HepG2 (cell line): ENCODE data around the gene YIF1A. TPM values are rescaled to one million over a fixed set of nuclear protein-coding genes. Genes with fewer than 3 reads are reported as not detected.

ENCODE experiments used
- ATAC-seq: fragments of 200-7000 bp; cut with Tn5 transposase; 3 replicates; pipeline ENCODE4 v1.9.1; 2020; ENCODE audit warnings: mild to moderate bottlenecking, moderate library complexity
- BruUV-seq: library from RNA; stranded (reverse); fragments of 400-500 nt; replicated peaks from 2 replicates; lab custom pipeline; 2021; lab: Mats Ljungman, UMichigan
- CTCF ChIA-PET: fragments of 300-600 bp; formaldehyde crosslinking; extraction: SDS; loops from one replicate; lab custom pipeline; 2021; ENCODE audit warnings: low total read pairs, inconsistent platforms, low intra/inter-chr PET ratio; lab: Yijun Ruan, JAX
- POLR2A ChIA-PET: fragments of 350-600 bp; sonication (Branson Sonifier 250); formaldehyde crosslinking; loops from one replicate; lab custom pipeline; 2020; ENCODE audit warnings: antibody characterized with exemption, inconsistent platforms; lab: Yijun Ruan, JAX
- DNase-seq: peaks from one replicate; pipeline ENCODE4 v3.0.0-alpha.2; 2015; ENCODE audit warnings: low spot score
- FAIRE-seq: peaks from 3 replicates; lab custom pipeline; 2011; peaks lifted over from hg19 to GRCh38; lab: Jason Lieb, UNC
- H2AFZ ChIP-seq: one replicate; pipeline ENCODE4 v1.6.1; 2011; ENCODE audit warnings: low read length, inconsistent platforms
- H3K27ac ChIP-seq: fragments of 300-600 bp; 3 replicates; pipeline ENCODE4 v1.8.0; 2011; ENCODE audit warnings: mixed run types, mild to moderate bottlenecking, mixed read lengths, low read length, inconsistent platforms; ENCODE audit not compliant: insufficient read depth; ENCODE audit errors: extremely low read length
- H3K27me3 ChIP-seq, 2 experiments: fragments of 200-600 bp in 1 of 2; 2 replicates in 1 of 2; 3 replicates in 1 of 2; pipeline versions ENCODE4 v1.6.0 to v1.8.0; 2011; ENCODE audit warnings: low read length in 2 of 2, mild to moderate bottlenecking in 2 of 2, moderate library complexity in 2 of 2, inconsistent platforms in 1 of 2; ENCODE audit not compliant: insufficient read depth in 2 of 2, control insufficient read depth in 1 of 2
- H3K36me3 ChIP-seq, 2 experiments: fragments of 200-600 bp in 1 of 2; replicated peaks in 1 of 2; 2 replicates in 1 of 2; 3 replicates in 1 of 2; pipeline versions ENCODE4 v1.5.1 to v1.8.0; 2011; ENCODE audit warnings: low read length in 2 of 2, inconsistent platforms in 1 of 2; ENCODE audit not compliant: insufficient read depth in 2 of 2, control insufficient read depth in 1 of 2
- H3K4me1 ChIP-seq: 2 replicates; pipeline ENCODE4 v1.5.1; 2012; ENCODE audit warnings: low read length, inconsistent platforms; ENCODE audit not compliant: insufficient read depth
- H3K4me2 ChIP-seq: 2 replicates; pipeline ENCODE4 v1.6.0; 2011; ENCODE audit warnings: low read depth, low read length, inconsistent platforms
- H3K4me3 ChIP-seq, 3 experiments: fragments of 200-600 bp in 1 of 3; sonication (generic), shearing (Covaris generic) in 1 of 3; replicated peaks in 1 of 3; 2 replicates each; pipeline ENCODE4 v1.5.1; 2011 to 2016; ENCODE audit warnings: low read length in 3 of 3, inconsistent platforms in 2 of 3, low read depth in 2 of 3, mild to moderate bottlenecking in 2 of 3, control low read depth in 1 of 3, mixed read lengths in 1 of 3; ENCODE audit not compliant: insufficient read depth in 1 of 3
- H3K79me2 ChIP-seq: one replicate; pipeline ENCODE4 v1.6.1; 2011; ENCODE audit warnings: low read length, inconsistent platforms; ENCODE audit not compliant: insufficient read depth
- H3K9ac ChIP-seq: 2 replicates; pipeline ENCODE4 v1.6.0; 2011; ENCODE audit warnings: mild to moderate bottlenecking, low read depth, low read length, inconsistent platforms; ENCODE audit not compliant: insufficient read depth
- H3K9me3 ChIP-seq: 2 replicates; pipeline ENCODE4 v1.5.1; 2012; ENCODE audit warnings: mild to moderate bottlenecking, low read length
- H4K20me1 ChIP-seq: 2 replicates; pipeline ENCODE4 v1.6.0; 2011; ENCODE audit warnings: inconsistent platforms, mild to moderate bottlenecking, low read length, moderate library complexity; ENCODE audit not compliant: insufficient read depth
- AGO1 ChIP-seq: fragments of 200-400 bp; formaldehyde crosslinking; IDR thresholded peaks from 2 replicates; pipeline ENCODE4 v1.6.1; 2017; ENCODE audit warnings: mild to moderate bottlenecking, low read depth, low read length, moderate library complexity; ENCODE audit not compliant: poor library complexity, severe bottlenecking
- CBX2 ChIP-seq, 2 experiments: fragments of 200-600 bp in 1 of 2; sonication (generic); formaldehyde crosslinking in 1 of 2; IDR thresholded peaks; 2 replicates each; pipeline versions ENCODE4 v1.7.0 to v1.8.1; 2018 to 2022; ENCODE audit warnings: low read depth in 2 of 2, low read length in 1 of 2, mild to moderate bottlenecking in 1 of 2, missing genetic modification reagents in 1 of 2
- CEBPG ChIP-seq: IDR thresholded peaks from 2 replicates; pipeline ENCODE4 v1.6.1; 2016
- HMGXB3 ChIP-seq: sonication (generic); formaldehyde crosslinking; IDR thresholded peaks from 2 replicates; pipeline ENCODE4 v1.4.0; 2020; ENCODE audit warnings: missing genetic modification reagents, borderline replicate concordance
- MYNN ChIP-seq: sonication (generic); formaldehyde crosslinking; IDR thresholded peaks from 2 replicates; pipeline ENCODE4 v1.4.0; 2020; ENCODE audit warnings: mild to moderate bottlenecking, low read depth, missing genetic modification reagents
- THYN1 ChIP-seq: sonication (generic); formaldehyde crosslinking; IDR thresholded peaks from 2 replicates; pipeline ENCODE4 v1.8.1; 2023; ENCODE audit warnings: low read depth, mild to moderate bottlenecking, moderate library complexity, missing genetic modification reagents, borderline replicate concordance
- ZNF142 ChIP-seq: sonication (generic); formaldehyde crosslinking; IDR thresholded peaks from 2 replicates; pipeline ENCODE4 v1.4.0; 2020; ENCODE audit warnings: missing genetic modification reagents
- ZNF180 ChIP-seq: sonication (generic); formaldehyde crosslinking; IDR thresholded peaks from 2 replicates; pipeline ENCODE4 v1.4.0; 2020; ENCODE audit warnings: low read depth, missing genetic modification reagents, borderline replicate concordance
- ZNF629 ChIP-seq: sonication (generic); formaldehyde crosslinking; conservative IDR thresholded peaks from 2 replicates; pipeline ENCODE4 v1.5.0; 2020; ENCODE audit warnings: missing genetic modification reagents
- ZNF672 ChIP-seq: sonication (generic); formaldehyde crosslinking; IDR thresholded peaks from 2 replicates; pipeline ENCODE4 v1.8.1; 2022; ENCODE audit warnings: missing genetic modification reagents
- ZNF713 ChIP-seq: sonication (generic); formaldehyde crosslinking; IDR thresholded peaks from 2 replicates; pipeline ENCODE4 v1.4.0; 2020; ENCODE audit warnings: mild to moderate bottlenecking, missing genetic modification reagents
- ZNF761 ChIP-seq: sonication (generic); formaldehyde crosslinking; conservative IDR thresholded peaks from 2 replicates; pipeline ENCODE4 v1.4.0; 2020; ENCODE audit warnings: mild to moderate bottlenecking, missing genetic modification reagents
- ZNF788 ChIP-seq: sonication (generic); formaldehyde crosslinking; IDR thresholded peaks from 2 replicates; pipeline ENCODE4 v1.5.0; 2020; ENCODE audit warnings: mild to moderate bottlenecking, missing genetic modification reagents, borderline replicate concordance
- ZSCAN20 ChIP-seq: sonication (generic); formaldehyde crosslinking; IDR thresholded peaks from 2 replicates; pipeline ENCODE4 v1.4.0; 2020; ENCODE audit warnings: missing genetic modification reagents, mild to moderate bottlenecking, borderline replicate concordance
- WGBS: methylation state at CpG from one replicate; pipeline ENCODE4 v1.1.6; 2017; ENCODE audit warnings: low lambda C conversion rate; 5-methylcytosine and 5-hydroxymethylcytosine counted together
- in situ Hi-C: cut with HindIII; loops from 2 replicates; pipeline ENCODE4 v1.10.0; 2017; ENCODE audit warnings: low pct_unique_long_range_greater_than_20kb; ENCODE audit not compliant: extremely low pct_ligation_motif_present
- intact Hi-C: fragments of 100-400 bp; cut with micrococcal nuclease; formaldehyde crosslinking; loops from one replicate; pipeline ENCODE4 v1.10.0; 2022; ENCODE audit not compliant: unreplicated experiment
- polyA plus RNA-seq, 8 experiments: library from polyadenylated mRNA; depleted of rRNA in 3 of 8; stranded (reverse) in 7 of 8; unstranded in 1 of 8; fragments of >200 nt; fragmentation: Illumina TruSeq in 4 of 8; extraction: Trizol in 4 of 8; gene quantifications; 2 replicates each; pipeline versions ENCODE4 v1.2.1 to v1.2.3, GENCODE V29; 2011 to 2016; ENCODE audit warnings: low read depth in 4 of 8, missing spikeins in 1 of 8, mixed read lengths in 1 of 8; ENCODE audit not compliant: insufficient read depth in 1 of 8
- total RNA-seq, 5 experiments: library from RNA; depleted of rRNA; stranded (reverse); fragments of >200 nt; fragmentation: Illumina TruSeq; extraction: Trizol; gene quantifications; 2 replicates each; pipeline ENCODE4 v1.2.3, GENCODE V29; 2016; ENCODE audit warnings: low read depth in 1 of 5

Gene YIF1A
- total and polyA plus RNA-seq, 2 of the 13 experiments (the other 11 are each of a cell fraction or from before 2014, with no cell fraction given): 133 to 145 TPM

GRCh38 chr11:66333896-66334604, 45.1 kb upstream of the YIF1A start:
- Histone ChIP-seq H3K4me2 (no peak overlapping the region), H3K9me3 (no peaks in the 10 kb centered on the region), H3K27me3 (no peaks in the 10 kb centered on the region), H3K79me2 (no peaks in the 10 kb centered on the region), H3K4me3 (no peak overlapping the region), H4K20me1 (no peaks in the 10 kb centered on the region), H3K9ac (no peak overlapping the region), H2AFZ (no peak overlapping the region), H3K4me1 (peaks cover 31% of the 10 kb centered on the region), H3K27ac (no peak overlapping the region), H3K36me3 (peaks cover 2% of the 10 kb centered on the region in 2 experiments; a peak in 2 of 5 replicates)
- intact Hi-C loops: no loop called here
- no peak for DNase-seq
- no TSS peak for BruUV-seq
- in situ Hi-C loops: no loop called here
- POLR2A ChIA-PET: interaction anchor here (3.6 kb wide), 1 partner anchor 22 kb away, joined by 59 read pairs; no protein-coding TSS in a partner anchor
- no peak for FAIRE-seq
- no peak for ATAC-seq
- CTCF ChIA-PET: no interaction called here
- WGBS: 93% methylated on average over 25 of the region's 29 CpGs
- no peak for TF ChIP-seq CBX2 (IDR thresholded peaks at IDR 0.05; ENCODE audit: low read depth, low read length)
- no peak for TF ChIP-seq CBX2 (CRISPR knock-in tag; IDR thresholded peaks at IDR 0.05; ENCODE audit: low read depth)
- TF ChIP-seq ZNF180 (CRISPR knock-in tag): no peak
- TF ChIP-seq CEBPG (CRISPR knock-in tag): no peak
- TF ChIP-seq ZNF142: no peak
- no peak for TF ChIP-seq ZNF672 (CRISPR knock-in tag)
- no peak for TF ChIP-seq ZNF629 (CRISPR knock-in tag)
- no peak for TF ChIP-seq HMGXB3
- no peak for TF ChIP-seq AGO1
- TF ChIP-seq ZSCAN20 (CRISPR knock-in tag): no peak
- no peak for TF ChIP-seq ZNF761 (CRISPR knock-in tag)
- TF ChIP-seq MYNN (CRISPR knock-in tag): no peak
- no peak for TF ChIP-seq THYN1 (CRISPR knock-in tag)
- TF ChIP-seq ZNF713 (CRISPR knock-in tag): no peak
- TF ChIP-seq ZNF788 (CRISPR knock-in tag): no peak
